CD14-positive monocyte (primary cell): ENCODE data around the gene GNAS-AS1. TPM values are rescaled to one million over a fixed set of nuclear protein-coding genes. Genes with fewer than 3 reads are reported as not detected.

Experiments
- DNase-seq, 3 donors: peaks; one replicate each; pipeline ENCODE4 v3.0.0-alpha.2; 2011 to 2022
- H2AFZ ChIP-seq: 2 replicates; pipeline ENCODE4 v1.6.0; 2012; ENCODE audit warnings: mild to moderate bottlenecking, low read depth, low read length, inconsistent platforms; ENCODE audit not compliant: insufficient read depth, poor library complexity, severe bottlenecking
- H3K27ac ChIP-seq, 2 donors: 1 replicate in 1 of 2; 2 replicates in 1 of 2; pipeline ENCODE4 v1.5.1; 2012 to 2013; ENCODE audit warnings: low read length in 2 of 2, control low read depth in 1 of 2, inconsistent platforms in 1 of 2, low read depth in 1 of 2, mild to moderate bottlenecking in 1 of 2
- H3K27me3 ChIP-seq, 2 donors: one replicate each; pipeline versions ENCODE4 v1.6.0 to v1.6.1; 2011 to 2013; ENCODE audit warnings: low read length in 2 of 2; ENCODE audit not compliant: control insufficient read depth in 2 of 2, insufficient read depth in 2 of 2
- H3K36me3 ChIP-seq, 2 donors: replicated peaks in 1 of 2; 1 replicate in 1 of 2; 2 replicates in 1 of 2; pipeline versions ENCODE4 v1.5.1 to v1.6.1; 2012 to 2013; ENCODE audit warnings: low read length in 2 of 2, control low read depth in 1 of 2, inconsistent platforms in 1 of 2, mild to moderate bottlenecking in 1 of 2; ENCODE audit not compliant: insufficient read depth in 2 of 2, control insufficient read depth in 1 of 2
- H3K4me1 ChIP-seq, 2 donors: 1 replicate in 1 of 2; 2 replicates in 1 of 2; pipeline versions ENCODE4 v1.5.1 to v1.6.1; 2012 to 2013; ENCODE audit warnings: low read length in 2 of 2, control low read depth in 1 of 2, inconsistent platforms in 1 of 2, mild to moderate bottlenecking in 1 of 2, moderate library complexity in 1 of 2; ENCODE audit not compliant: insufficient read depth in 2 of 2, control insufficient read depth in 1 of 2
- H3K4me2 ChIP-seq: replicated peaks from 2 replicates; pipeline ENCODE3; 2012; ENCODE audit warnings: low read length, moderate library complexity, mild to moderate bottlenecking; ENCODE audit not compliant: poor library complexity, severe bottlenecking; ENCODE audit errors: extremely low read depth
- H3K4me3 ChIP-seq, 3 experiments: fragments of 200-600 bp in 1 of 3; sonication (generic) in 1 of 3; replicated peaks in 1 of 3; 1 replicate in 2 of 3; 2 replicates in 1 of 3; pipeline ENCODE4 v1.5.1; 2011 to 2013; ENCODE audit warnings: low read length in 3 of 3, mild to moderate bottlenecking in 3 of 3, control low read depth in 2 of 3, low read depth in 2 of 3, inconsistent platforms in 1 of 3, moderate library complexity in 1 of 3
- H3K79me2 ChIP-seq: 2 replicates; pipeline ENCODE4 v1.6.0; 2012; ENCODE audit warnings: mild to moderate bottlenecking, control low read depth, inconsistent platforms, low read length, moderate library complexity; ENCODE audit not compliant: insufficient read depth
- H3K9ac ChIP-seq: 2 replicates; pipeline ENCODE4 v1.6.0; 2017; ENCODE audit warnings: low read length, mild to moderate bottlenecking; ENCODE audit not compliant: insufficient read depth, poor library complexity, severe bottlenecking
- H3K9me3 ChIP-seq, 2 donors: replicated peaks in 1 of 2; 1 replicate in 1 of 2; 2 replicates in 1 of 2; pipeline versions ENCODE4 v1.5.1 to v1.6.1; 2012 to 2013; ENCODE audit warnings: low read length in 2 of 2, control low read depth in 1 of 2; ENCODE audit not compliant: control insufficient read depth in 1 of 2, insufficient read depth in 1 of 2
- H4K20me1 ChIP-seq: 2 replicates; pipeline ENCODE4 v1.6.0; 2012; ENCODE audit warnings: mild to moderate bottlenecking, low read length, control low read depth, moderate library complexity; ENCODE audit not compliant: insufficient read depth
- H3K27ac Mint-ChIP-seq, 7 donors: one replicate each; pipeline ENCODE4 v1.8.0; 2020; ENCODE audit warnings: mild to moderate bottlenecking in 7 of 7, mixed read lengths in 7 of 7, moderate library complexity in 6 of 7, inconsistent platforms in 2 of 7
- H3K27me3 Mint-ChIP-seq, 3 donors: one replicate each; pipeline ENCODE4 v1.8.0; 2021 to 2022; ENCODE audit warnings: low read depth in 3 of 3, mild to moderate bottlenecking in 3 of 3, mixed read lengths in 3 of 3, moderate library complexity in 3 of 3, inconsistent platforms in 1 of 3
- H3K36me3 Mint-ChIP-seq, 2 donors: one replicate each; pipeline ENCODE4 v1.8.0; 2020; ENCODE audit warnings: mixed read lengths in 2 of 2, inconsistent platforms in 1 of 2, mild to moderate bottlenecking in 1 of 2
- H3K4me1 Mint-ChIP-seq: one replicate; pipeline ENCODE4 v1.8.0; 2020; ENCODE audit warnings: mild to moderate bottlenecking, mixed read lengths
- H3K4me3 Mint-ChIP-seq, 2 donors: one replicate each; pipeline ENCODE4 v1.8.0; 2020; ENCODE audit warnings: mild to moderate bottlenecking in 2 of 2, mixed read lengths in 2 of 2, moderate library complexity in 1 of 2
- H3K9me3 Mint-ChIP-seq, 7 donors: one replicate each; pipeline ENCODE4 v1.8.0; 2020 to 2022; ENCODE audit warnings: mixed read lengths in 7 of 7, mild to moderate bottlenecking in 6 of 7, moderate library complexity in 6 of 7, inconsistent platforms in 2 of 7
- CTCF ChIP-seq: fragments of 200-600 bp; IDR thresholded peaks from one replicate; pipeline ENCODE4 v1.8.0; 2022; ENCODE audit warnings: antibody characterized with exemption, mild to moderate bottlenecking
- WGBS: methylation state at CpG from one replicate; pipeline ENCODE4 v1.1.5; 2013; ENCODE audit warnings: missing lambda C conversion rate; ENCODE audit not compliant: insufficient coverage; 5-methylcytosine and 5-hydroxymethylcytosine counted together
- intact Hi-C, 2 donors: fragments of 100-400 bp; cut with micrococcal nuclease; formaldehyde crosslinking; loops; one replicate each; pipeline versions ENCODE4 v1.15.0 to v1.15.1; 2023
- polyA plus RNA-seq, 3 donors: library from polyadenylated mRNA; depleted of rRNA in 1 of 3; unstranded in 2 of 3; stranded (reverse) in 1 of 3; fragments of 300-500 nt in 2 of 3; fragments of >200 nt in 1 of 3; fragmentation: Illumina TruSeq in 2 of 3; gene quantifications; 1 replicate in 2 of 3; 2 replicates in 1 of 3; pipeline ENCODE4 v1.2.3, GENCODE V29; 2012 to 2021

Gene GNAS-AS1
- polyA plus RNA-seq, 3 donors = not detected

GRCh38 chr20:58778760-58779159, 71.9 kb downstream of the GNAS-AS1 start:
- H3K36me3 ChIP-seq = no peaks in the 10 kb centered on the region
- H3K27ac ChIP-seq = no peak overlapping the region
- no peak overlapping the region for H3K4me3 Mint-ChIP-seq
- peaks cover 0 to 3% of the 10 kb centered on the region in 2 donors for H3K27me3 ChIP-seq
- no peak for DNase-seq
- H3K9ac ChIP-seq = no peak overlapping the region
- no peaks in the 10 kb centered on the region for H4K20me1 ChIP-seq
- H3K27ac Mint-ChIP-seq = no peak overlapping the region
- H3K9me3 ChIP-seq = peaks cover 0 to 2% of the 10 kb centered on the region in 2 donors
- no peak for TF ChIP-seq CTCF
- peaks cover 0 to 6% of the 10 kb centered on the region in 2 donors for H3K4me1 ChIP-seq
- peaks cover 10 to 25% (median 25%) of the 10 kb centered on the region in 3 donors for H3K27me3 Mint-ChIP-seq
- no peak overlapping the region for H3K4me3 ChIP-seq
- peaks cover 0 to 8% (median 3%) of the 10 kb centered on the region in 7 donors for H3K9me3 Mint-ChIP-seq
- no peaks in the 10 kb centered on the region for H3K79me2 ChIP-seq
- WGBS = 6% methylated on average over 6 of the region's 9 CpGs
- H3K4me2 ChIP-seq = no peak overlapping the region
- no peak overlapping the region for H2AFZ ChIP-seq
- intact Hi-C loops = no loop called here
- H3K36me3 Mint-ChIP-seq = no peaks in the 10 kb centered on the region
- H3K4me1 Mint-ChIP-seq = peaks cover 7% of the 10 kb centered on the region

DNA sequence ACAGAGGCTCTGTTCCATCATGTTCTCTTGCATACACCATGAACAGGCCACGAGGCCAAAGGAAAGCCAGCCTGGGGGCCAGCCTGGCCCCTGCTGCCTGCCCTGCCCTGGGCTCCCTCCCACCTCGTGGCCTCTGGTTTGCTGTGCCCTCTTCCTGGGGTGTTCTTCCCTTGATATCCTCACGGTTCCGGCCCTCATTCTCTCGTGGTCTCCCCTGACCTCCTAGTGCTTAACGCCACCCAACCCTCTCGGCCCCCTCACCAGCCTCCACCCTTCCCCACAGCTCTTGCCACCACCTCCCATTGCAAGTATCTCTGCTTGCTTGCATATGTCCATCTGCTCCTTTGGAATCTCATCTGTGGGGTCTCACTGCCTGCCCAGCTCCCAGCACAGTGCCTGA, 73.0 kb downstream of the GNAS-AS1 start:
- no peak overlapping the region for H2AFZ ChIP-seq
- H3K27me3 ChIP-seq = peaks cover 0 to 3% of the 10 kb centered on the region in 2 donors
- TF ChIP-seq CTCF = no peak
- peaks cover 7% of the 10 kb centered on the region for H3K4me1 Mint-ChIP-seq
- no peak overlapping the region for H3K9ac ChIP-seq
- H3K27ac ChIP-seq = no peak overlapping the region
- H3K4me2 ChIP-seq = no peak overlapping the region
- 86% methylated on average over 7 of the region's 7 CpGs for WGBS
- H3K4me3 Mint-ChIP-seq = peak overlapping the region in 1 of 2 donors; percentile 46
- H3K4me1 ChIP-seq = peaks cover 0 to 6% of the 10 kb centered on the region in 2 donors
- no peak overlapping the region for H3K4me3 ChIP-seq
- H3K27ac Mint-ChIP-seq = peak overlapping the region in 1 of 7 donors; percentile 63
- no peaks in the 10 kb centered on the region for H4K20me1 ChIP-seq
- peaks cover 0 to 8% (median 3%) of the 10 kb centered on the region in 7 donors for H3K9me3 Mint-ChIP-seq
- DNase-seq = no peak
- no peaks in the 10 kb centered on the region for H3K79me2 ChIP-seq
- H3K36me3 Mint-ChIP-seq = no peaks in the 10 kb centered on the region
- H3K27me3 Mint-ChIP-seq = peaks cover 15 to 24% (median 20%) of the 10 kb centered on the region in 3 donors
- H3K9me3 ChIP-seq = peaks cover 0 to 2% of the 10 kb centered on the region in 2 donors
- no peaks in the 10 kb centered on the region for H3K36me3 ChIP-seq
- intact Hi-C loops = no loop called here
